Gastroesophageal sphincter (tissue), 4 donors: ENCODE results near the gene FGF5. TPM values are rescaled to one million over a fixed set of nuclear protein-coding genes. Genes with fewer than 3 reads are reported as not detected.

ENCODE experiments used
- ATAC-seq: fragments of 150-250 bp; one replicate; pipeline ENCODE4 v1.9.1; 2016; ENCODE audit warnings: mild to moderate bottlenecking, moderate library complexity
- H3K27ac ChIP-seq, 4 donors: fragments of 200-600 bp; sonication (generic) in 3 of 4; 1 replicate in 3 of 4; 2 replicates in 1 of 4; pipeline ENCODE4 v1.5.1; 2016 to 2019
- H3K27me3 ChIP-seq: fragments of 200-600 bp; sonication (generic); one replicate; pipeline ENCODE4 v1.5.1; 2019
- H3K36me3 ChIP-seq, 2 donors: fragments of 200-600 bp; sonication (generic); one replicate each; pipeline ENCODE4 v1.5.1; 2019; ENCODE audit warnings: control low read depth in 1 of 2
- H3K4me1 ChIP-seq, 3 donors: fragments of 200-600 bp; sonication (generic); 1 replicate in 2 of 3; 2 replicates in 1 of 3; pipeline ENCODE4 v1.5.1; 2016 to 2019; ENCODE audit warnings: control low read depth in 2 of 3
- H3K4me3 ChIP-seq, 2 donors: fragments of 200-600 bp; sonication (generic); one replicate each; pipeline ENCODE4 v1.5.1; 2019; ENCODE audit warnings: mild to moderate bottlenecking in 1 of 2, moderate library complexity in 1 of 2
- H3K9me3 ChIP-seq, 3 donors: fragments of 200-600 bp; sonication (generic); one replicate each; pipeline ENCODE4 v1.5.1; 2017 to 2019; ENCODE audit warnings: control low read depth in 2 of 3
- CTCF ChIP-seq, 4 experiments: fragments of 200-600 bp in 2 of 4; fragments of 450-650 bp in 2 of 4; sonication (generic) in 1 of 4; IDR thresholded peaks; one replicate each; pipeline ENCODE4 v1.5.1; 2017 to 2019; ENCODE audit warnings: antibody characterized with exemption in 4 of 4, mild to moderate bottlenecking in 2 of 4, moderate library complexity in 2 of 4
- EP300 ChIP-seq: sonication (generic); formaldehyde crosslinking; IDR thresholded peaks from one replicate; pipeline ENCODE4 v1.6.1; 2017; ENCODE audit warnings: antibody characterized with exemption, mild to moderate bottlenecking
- POLR2A ChIP-seq, 2 donors: fragments of 450-650 bp; IDR thresholded peaks; one replicate each; pipeline ENCODE4 v1.6.1; 2017; ENCODE audit warnings: antibody characterized with exemption in 2 of 2, mild to moderate bottlenecking in 2 of 2, moderate library complexity in 1 of 2
- POLR2AphosphoS5 ChIP-seq: sonication (generic); formaldehyde crosslinking; IDR thresholded peaks from one replicate; pipeline ENCODE4 v1.6.1; 2017; ENCODE audit warnings: antibody characterized with exemption
- WGBS, 2 donors: methylation state at CpG; one replicate each; pipeline ENCODE4 v1.1.5; 2018; ENCODE audit warnings: low coverage in 1 of 2; 5-methylcytosine and 5-hydroxymethylcytosine counted together
- total RNA-seq, 4 donors: library from RNA; depleted of rRNA; stranded (reverse); fragments of >200 nt; gene quantifications; one replicate each; pipeline ENCODE4 v1.1.0, GENCODE V29; 2016

Gene FGF5
- total RNA-seq, 4 donors from 2014 or later: 1.2 to 2.4 (median 2.0) TPM

DNA sequence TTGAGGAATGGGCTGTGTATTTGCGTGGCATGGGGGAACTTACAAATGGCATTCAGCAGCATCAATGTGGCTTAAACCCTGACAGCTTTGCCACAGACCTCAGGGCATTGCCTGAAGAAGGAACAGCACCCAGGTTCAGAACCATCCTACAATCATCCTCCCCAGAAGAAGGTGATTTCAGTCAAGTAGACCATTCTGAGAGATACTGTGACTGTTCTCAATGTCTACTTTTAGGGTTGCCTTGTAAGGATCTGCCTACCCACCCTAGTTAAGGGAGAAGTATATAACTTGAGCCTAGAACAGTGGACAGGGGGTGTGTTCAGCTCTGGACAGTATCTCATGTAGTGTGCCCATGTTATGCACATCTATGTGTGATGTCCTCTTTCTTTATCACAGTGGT, 1.6 kb upstream of the FGF5 start:
- ATAC-seq: no peak
- no peaks in the 10 kb centered on the region for H3K9me3 ChIP-seq
- H3K4me3 ChIP-seq: no peak overlapping the region
- WGBS, 2 donors: 50 to 100% methylated on average over 1 of the region's 1 CpG
- H3K27me3 ChIP-seq: peaks cover 58% of the 10 kb centered on the region
- H3K4me1 ChIP-seq: peaks cover 0 to 36% (median 8%) of the 10 kb centered on the region in 3 donors
- no peaks in the 10 kb centered on the region for H3K36me3 ChIP-seq
- TF ChIP-seq EP300 (no peak), CTCF (IDR thresholded peaks at IDR 0.05) (no peak), POLR2A (IDR thresholded peaks at IDR 0.05) (no peak), POLR2AphosphoS5 (no peak)
- no peak overlapping the region for H3K27ac ChIP-seq

GRCh38 chr4:80265571-80266252, 752 bp upstream of the FGF5 start:
- Histone ChIP-seq H3K9me3 (no peaks in the 10 kb centered on the region), H3K27me3 (peaks cover 58% of the 10 kb centered on the region), H3K4me3 (peak overlapping the region; percentile 64 to 73), H3K27ac (peak overlapping the region; percentile 66 to 88 (median 84)), H3K4me1 (peaks cover 0 to 36% (median 8%) of the 10 kb centered on the region in 3 donors), H3K36me3 (no peaks in the 10 kb centered on the region)
- no peak for TF ChIP-seq EP300
- peak; percentile 49 for TF ChIP-seq POLR2AphosphoS5
- no peak for TF ChIP-seq POLR2A (IDR thresholded peaks at IDR 0.05)
- TF ChIP-seq CTCF (IDR thresholded peaks at IDR 0.05): no peak
- WGBS, 2 donors: 0% methylated on average over 9 to 24 of the region's 36 CpGs
- ATAC-seq: peak; percentile 15

DNA sequence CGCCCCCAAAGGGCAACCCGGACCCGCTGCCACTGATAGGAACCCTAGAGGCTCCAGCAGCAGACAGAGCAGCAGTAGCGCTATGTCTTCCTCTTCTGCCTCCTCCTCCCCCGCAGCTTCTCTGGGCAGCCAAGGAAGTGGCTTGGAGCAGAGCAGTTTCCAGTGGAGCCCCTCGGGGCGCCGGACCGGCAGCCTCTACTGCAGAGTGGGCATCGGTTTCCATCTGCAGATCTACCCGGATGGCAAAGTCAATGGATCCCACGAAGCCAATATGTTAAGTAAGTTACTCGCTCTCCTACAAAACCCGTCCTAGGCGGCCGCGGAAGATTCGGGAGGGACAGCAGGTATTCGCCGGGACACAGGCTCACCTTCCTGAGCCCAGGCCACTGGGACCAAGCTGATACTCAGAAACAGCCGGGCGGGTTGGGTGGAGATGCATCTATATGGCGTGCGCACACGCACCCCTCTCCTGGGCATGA, 477 bp downstream of the FGF5 start:
- TF ChIP-seq POLR2AphosphoS5 (no peak), EP300 (no peak), POLR2A (IDR thresholded peaks at IDR 0.05) (no peak), CTCF (IDR thresholded peaks at IDR 0.05) (no peak)
- WGBS, 2 donors: 0% methylated on average over 2 of the region's 25 CpGs; no CpG with 5 or more reads in 1 of the 2 donors
- peak overlapping the region; percentile 77 to 88 (median 84) for H3K27ac ChIP-seq
- no peaks in the 10 kb centered on the region for H3K9me3 ChIP-seq
- peaks cover 58% of the 10 kb centered on the region for H3K27me3 ChIP-seq
- peak overlapping the region; percentile 64 to 73 for H3K4me3 ChIP-seq
- H3K36me3 ChIP-seq: no peaks in the 10 kb centered on the region
- peak; percentile 39 for ATAC-seq
- peaks cover 0 to 36% (median 8%) of the 10 kb centered on the region in 3 donors for H3K4me1 ChIP-seq

DNA sequence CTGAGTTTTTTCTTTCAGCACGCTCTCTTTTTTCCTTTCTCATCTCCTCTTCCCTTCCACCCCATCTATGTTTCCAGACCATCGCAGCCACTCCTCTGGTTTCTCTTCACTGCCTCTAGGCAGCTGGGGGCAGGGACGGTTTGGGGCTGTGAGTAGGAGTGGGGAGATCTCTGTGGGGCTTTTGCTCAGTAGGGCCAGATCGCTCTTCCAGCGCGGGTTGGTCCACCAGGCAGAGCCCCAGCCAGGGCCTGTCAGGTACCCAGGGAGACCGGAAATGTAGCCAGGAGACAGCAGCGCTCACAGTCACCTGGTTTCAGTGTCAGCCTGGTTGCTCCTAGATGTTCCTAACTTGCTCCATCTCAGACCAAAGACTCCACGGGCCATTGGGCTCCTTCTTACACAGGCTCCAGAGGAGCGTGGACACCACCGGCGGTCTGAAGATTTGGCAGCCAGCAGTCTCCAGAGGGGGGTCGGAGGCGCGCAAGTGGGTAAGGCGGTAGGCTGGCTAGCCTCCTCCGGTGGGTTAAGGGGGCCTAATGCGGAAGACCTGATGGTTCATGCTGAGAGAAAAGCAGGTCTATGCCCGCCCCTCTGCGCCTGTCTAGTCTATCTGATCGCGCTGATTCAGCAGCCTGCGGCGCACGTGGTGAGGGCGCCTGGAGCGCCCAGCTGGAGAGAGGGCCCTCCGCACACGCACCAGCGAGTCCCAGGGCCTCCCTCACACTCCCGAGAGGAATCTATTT, 1.8 kb downstream of the FGF5 start:
- no peaks in the 10 kb centered on the region for H3K9me3 ChIP-seq
- no peak for ATAC-seq
- WGBS, 2 donors: 18 to 51% methylated on average over 7 of the region's 31 CpGs
- H3K27me3 ChIP-seq: peaks cover 52% of the 10 kb centered on the region
- TF ChIP-seq POLR2A (IDR thresholded peaks at IDR 0.05): no peak
- no peak for TF ChIP-seq EP300
- H3K4me3 ChIP-seq: peak overlapping the region; percentile 64 to 73
- H3K4me1 ChIP-seq: peaks cover 0 to 36% (median 8%) of the 10 kb centered on the region in 3 donors
- H3K27ac ChIP-seq: peak overlapping the region in 1 of 4 donors; percentile 3
- H3K36me3 ChIP-seq: no peaks in the 10 kb centered on the region

DNA sequence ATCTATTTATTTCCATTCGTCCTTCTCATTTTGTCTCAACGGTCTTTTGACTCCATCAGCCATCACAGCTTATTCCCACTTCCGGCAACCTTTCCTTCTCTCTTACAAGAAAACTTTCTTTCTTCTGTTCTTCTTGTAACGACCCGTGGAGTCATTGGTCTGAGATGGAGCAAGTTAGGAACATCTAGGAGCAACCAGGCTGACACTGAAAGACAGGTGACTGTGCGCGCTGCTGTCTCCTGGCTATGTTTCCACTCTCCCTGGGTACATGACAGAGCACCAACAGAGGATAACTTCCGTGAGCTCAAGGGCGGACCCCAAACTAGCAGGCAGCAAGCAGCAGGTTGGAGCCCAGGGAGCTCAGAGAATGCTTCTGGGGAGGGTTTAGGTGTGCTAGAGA, 2.5 kb downstream of the FGF5 start:
- H3K4me3 ChIP-seq: no peak overlapping the region
- WGBS, 2 donors: 36 to 68% methylated on average over 4 to 6 of the region's 9 CpGs
- no peak for ATAC-seq
- TF ChIP-seq CTCF (IDR thresholded peaks at IDR 0.05) (no peak), POLR2AphosphoS5 (no peak), POLR2A (IDR thresholded peaks at IDR 0.05) (no peak), EP300 (no peak)
- H3K27me3 ChIP-seq: peaks cover 45% of the 10 kb centered on the region
- no peak overlapping the region for H3K27ac ChIP-seq
- no peaks in the 10 kb centered on the region for H3K9me3 ChIP-seq
- peaks cover 0 to 36% (median 8%) of the 10 kb centered on the region in 3 donors for H3K4me1 ChIP-seq
- H3K36me3 ChIP-seq: no peaks in the 10 kb centered on the region
